HG03135 (cell line): ENCODE results near the gene TMEM11.
A peak's percentile ranks its signal among the peaks of the same experiment; 100 is the strongest.
"Not testable (repeated sequence)": the region's sequence is repeated elsewhere in the genome, so short reads cannot be mapped to it uniquely, and the experiment has no call there.

Experiments
- ATAC-seq: cut with Tn5 transposase; IDR thresholded peaks from one replicate; pipeline ENCODE4 v1.9.1; 2021; ENCODE audit warnings: mild to moderate bottlenecking, moderate library complexity; ENCODE audit not compliant: unreplicated experiment

The TMEM11 gene

DNA sequence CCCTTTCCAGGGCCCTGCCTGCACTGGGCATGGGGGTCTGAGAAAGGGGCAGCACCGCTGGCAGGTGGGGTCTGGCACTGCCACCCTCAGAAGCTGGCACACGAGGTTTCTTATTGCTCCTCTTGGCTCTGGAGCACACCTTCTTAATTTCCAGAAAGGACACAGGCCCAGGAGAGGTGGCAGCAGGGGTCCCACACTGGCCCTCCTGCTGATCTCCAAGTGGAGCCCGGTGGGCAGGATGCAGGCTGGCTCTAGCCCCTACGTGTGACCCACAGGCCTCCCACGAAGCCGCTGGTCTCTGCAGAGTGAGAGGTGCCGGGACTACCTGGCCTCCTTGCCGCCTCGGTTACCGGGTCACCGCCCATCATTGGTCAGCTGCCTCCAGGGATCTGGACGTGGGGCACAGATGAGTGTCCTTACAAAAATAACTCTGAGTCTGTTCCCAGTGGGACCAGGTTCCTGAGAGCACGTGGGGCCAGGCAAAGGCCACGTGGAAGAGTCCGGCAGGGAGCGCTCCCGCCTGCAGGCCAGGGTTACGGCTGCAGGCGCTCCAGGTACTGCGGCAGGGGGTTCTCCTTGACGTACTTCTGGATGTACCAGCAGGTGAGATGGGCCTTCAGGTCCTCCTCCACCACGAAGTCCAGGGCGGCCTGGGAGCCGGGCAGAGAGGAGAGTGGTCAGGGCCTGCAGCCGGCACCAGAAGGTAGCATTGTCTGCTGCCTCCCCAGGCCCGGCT is 29.0 kb upstream of the TMEM11 start:
- ATAC-seq: no peak

DNA sequence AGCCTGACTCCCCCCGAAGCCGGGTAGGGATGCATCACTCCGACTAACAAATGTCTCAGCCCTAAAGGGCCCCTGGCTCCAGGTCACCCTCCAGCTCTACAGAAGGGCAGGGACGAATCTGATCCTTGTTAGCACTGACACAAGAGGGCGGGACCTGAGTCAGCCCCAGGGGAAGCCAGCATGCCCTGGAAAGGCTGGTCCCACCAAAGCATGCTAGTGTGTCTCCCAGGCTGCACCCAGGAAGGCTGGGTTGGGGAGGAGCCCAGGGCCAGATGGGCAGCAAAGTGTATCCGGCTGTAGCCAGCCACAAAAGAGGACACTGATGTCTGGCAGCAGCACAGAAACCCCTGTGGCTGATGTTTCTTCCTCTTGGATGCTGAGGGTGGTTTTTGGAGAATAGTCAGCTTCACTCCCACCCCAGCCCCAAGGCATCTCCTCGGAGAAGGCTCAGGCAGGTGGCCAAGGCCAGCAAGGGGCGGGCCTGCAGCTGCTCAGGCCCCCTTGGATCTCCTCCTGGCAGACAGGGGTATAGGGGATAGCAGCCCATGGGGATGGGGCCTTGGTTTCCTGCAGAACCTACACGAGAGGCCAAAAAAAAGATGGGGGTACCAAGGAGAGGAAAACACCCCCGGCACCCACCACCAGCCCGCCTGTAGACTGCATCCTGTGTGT is 28.2 kb upstream of the TMEM11 start:
- ATAC-seq: no peak

DNA sequence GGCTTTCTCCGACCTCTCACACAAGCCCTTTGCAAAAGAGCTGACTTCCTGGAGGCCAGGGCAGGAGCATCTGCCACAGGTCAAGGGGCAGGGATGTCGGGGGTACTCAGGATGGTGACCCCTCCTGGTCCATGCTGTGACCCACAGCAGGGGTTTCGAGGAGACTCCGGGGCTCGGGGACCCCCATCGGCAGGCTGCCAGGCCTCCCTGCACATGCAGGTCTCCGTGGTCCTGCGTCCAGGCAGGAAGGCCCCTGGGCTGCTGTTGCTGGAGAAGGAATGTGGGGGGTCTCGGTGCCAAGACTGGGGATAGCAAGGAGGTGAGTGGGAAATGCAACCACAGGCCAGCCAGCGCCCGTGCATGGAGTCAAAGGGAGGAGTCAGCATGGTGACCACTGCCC is 27.6 kb upstream of the TMEM11 start:
- ATAC-seq: no peak

DNA sequence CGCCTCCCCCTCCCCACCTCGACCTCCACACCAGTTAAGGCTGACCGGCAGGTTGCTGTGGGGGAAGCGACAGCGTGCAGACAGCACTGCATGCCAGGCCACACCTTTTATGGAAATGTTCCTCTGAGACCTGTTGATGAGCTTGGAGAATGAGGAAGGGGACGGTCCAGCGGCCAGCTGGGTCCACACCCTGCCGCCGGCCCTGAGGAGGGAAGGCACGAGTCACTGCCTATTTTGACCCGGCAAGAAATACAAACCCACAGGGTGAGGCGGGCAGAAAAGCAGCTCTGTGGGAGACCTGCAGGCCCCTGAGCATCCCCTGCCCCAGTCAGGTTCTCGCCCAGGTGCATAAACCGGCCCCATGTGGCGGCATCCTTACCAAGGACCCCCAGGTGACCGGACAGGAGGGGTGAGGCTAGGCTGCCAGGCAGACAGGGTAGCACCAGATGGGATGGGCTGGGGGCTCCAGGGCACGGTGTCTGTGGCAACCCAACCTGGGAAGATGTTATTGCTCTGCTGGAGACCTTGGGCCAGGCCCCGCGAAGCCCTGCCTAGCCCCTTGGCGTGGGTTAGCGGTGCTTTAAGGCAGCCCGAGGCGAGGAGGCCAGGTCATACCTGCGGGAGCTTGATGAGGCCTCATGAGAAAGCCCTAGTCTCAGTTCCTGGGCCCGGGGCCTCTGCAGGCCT is 26.6 kb upstream of the TMEM11 start:
- ATAC-seq: no peak

DNA sequence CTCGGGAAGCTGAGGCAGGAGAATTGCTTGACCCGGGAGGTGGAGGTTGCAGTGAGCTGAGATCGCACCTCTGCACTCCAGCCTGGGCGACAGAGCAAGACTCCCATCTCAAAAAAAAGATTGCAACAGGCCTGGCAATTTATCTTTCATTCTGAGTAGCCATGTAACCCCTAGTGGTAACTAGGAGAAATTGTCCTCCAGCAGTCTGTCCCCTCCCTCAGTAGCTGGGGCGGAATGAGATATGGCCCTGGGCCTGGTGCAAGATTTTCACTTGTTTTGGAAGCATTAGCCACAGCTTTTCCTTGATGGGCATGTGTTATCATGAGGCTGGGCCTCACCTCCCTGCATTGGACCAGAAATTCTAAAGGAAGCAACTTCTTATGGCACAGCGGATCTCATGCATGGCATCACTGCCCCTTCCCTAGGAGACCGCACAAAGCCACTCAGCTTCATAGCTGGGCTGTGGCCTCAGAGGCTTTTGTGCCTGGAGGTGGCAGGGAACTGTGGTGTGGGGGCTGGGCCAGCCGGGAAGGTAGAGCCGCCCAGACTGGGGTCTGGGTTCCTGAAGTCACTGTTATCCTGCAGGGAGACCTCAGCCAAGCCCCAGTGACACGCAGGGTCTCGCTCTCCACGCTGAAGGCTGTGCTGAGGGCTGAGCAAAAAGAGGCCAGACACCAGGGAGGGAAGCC is 25.9 kb upstream of the TMEM11 start:
- ATAC-seq: no peak

DNA sequence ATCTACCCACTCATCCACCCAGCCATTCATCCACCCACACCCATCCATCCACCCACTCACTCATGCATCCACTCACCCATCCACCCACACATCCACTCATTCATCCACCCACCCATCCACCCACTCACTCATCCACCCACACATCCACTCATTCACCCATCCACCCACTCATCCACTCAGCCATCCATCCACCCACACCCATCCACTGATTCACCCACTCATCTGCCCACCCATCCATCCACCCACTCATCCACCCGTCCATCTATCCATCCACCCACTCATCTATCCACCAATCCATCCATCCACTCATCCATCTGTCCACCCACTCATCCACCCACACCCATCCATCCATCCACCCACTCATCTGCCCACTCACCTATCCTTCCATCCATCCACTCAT is 22.0 kb upstream of the TMEM11 start:
- no peak for ATAC-seq

DNA sequence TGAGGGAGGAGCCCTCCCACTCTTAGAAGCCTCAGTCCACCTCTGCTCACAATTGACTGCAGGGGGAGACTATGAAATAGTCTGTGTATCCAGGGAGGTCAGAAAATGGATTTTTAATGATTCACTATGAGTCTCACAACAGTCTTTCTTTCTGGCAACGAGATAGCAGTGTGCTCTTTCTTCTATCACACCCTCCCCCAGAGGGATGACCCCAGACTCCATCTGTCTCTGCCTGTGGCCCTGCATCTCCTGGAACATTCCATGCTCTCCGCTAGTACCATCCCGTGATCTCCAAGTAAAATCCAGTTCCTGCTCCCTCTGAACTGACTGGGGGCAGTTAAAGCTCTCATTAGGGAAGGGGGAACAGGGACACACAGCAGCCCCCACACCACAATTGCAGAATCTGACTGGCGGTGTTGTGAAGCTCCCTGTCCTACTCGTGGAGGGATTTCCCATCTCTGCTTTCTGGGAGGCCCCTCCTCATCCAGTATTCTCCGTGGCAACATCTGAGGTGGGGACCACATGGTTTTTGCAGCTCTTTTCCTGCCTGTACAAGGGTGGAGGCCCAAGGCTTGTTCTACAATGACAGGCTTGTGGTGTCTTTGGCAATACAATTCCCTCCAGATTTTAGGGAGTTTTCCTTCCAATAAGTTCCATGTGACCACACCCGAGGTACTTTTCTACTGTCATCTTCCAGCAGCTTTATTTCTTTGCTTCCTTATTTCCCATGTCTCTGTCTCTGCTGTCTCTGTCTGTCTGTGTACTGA is 19.8 kb upstream of the TMEM11 start:
- no peak for ATAC-seq

DNA sequence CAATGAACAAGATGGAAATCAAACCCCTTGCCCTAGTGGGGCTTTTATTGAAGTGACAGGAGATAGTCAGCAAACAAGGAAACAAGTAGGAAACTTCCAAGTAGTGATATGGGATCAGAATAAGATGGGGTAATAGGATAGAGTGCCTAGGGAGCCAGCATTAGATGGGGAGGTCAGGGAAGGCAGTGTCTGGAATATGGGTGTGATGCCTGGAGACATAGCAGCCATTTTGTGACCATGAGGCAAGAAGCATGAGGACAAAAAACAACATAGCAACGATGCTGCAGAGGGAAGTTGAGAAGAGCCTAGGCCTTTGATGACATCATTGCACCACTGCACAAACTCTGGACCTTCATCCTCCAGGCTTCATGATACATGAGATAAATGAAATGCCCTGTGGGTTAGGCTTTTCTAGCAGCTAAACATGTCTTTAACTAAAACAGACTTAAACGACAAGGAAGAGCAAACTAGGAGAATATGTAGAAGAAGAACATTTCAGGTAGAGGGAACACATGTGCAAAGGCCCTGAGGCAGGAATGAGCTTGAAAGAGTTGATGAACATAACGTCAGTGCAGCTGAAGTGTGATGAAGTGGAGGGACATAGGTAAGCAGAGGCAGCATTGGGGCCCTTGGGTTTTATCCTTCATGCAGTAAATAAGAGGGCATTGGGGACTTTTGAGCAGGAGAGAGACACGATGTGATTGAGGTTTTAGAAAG is 18.2 kb upstream of the TMEM11 start:
- no peak for ATAC-seq

DNA sequence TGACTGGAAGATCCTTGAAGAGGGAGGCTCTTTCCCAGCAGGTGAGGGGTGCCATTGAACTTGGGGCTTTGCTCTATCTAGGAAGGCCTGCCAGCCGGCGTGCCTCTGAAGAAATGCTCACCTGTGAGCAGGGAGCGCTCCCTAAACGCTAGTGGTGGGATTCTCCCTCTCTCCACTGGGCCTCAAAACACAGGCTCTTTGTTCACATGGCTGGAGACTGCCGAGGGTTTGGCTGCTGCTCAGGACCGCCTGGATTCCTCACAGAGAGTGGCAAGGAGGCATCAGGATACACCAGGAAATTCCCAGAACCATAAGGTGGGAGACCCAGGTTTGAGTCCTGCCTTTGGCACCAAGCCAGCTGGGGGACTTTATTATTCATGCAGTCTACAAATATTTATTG is 17.6 kb upstream of the TMEM11 start:
- ATAC-seq: no peak

DNA sequence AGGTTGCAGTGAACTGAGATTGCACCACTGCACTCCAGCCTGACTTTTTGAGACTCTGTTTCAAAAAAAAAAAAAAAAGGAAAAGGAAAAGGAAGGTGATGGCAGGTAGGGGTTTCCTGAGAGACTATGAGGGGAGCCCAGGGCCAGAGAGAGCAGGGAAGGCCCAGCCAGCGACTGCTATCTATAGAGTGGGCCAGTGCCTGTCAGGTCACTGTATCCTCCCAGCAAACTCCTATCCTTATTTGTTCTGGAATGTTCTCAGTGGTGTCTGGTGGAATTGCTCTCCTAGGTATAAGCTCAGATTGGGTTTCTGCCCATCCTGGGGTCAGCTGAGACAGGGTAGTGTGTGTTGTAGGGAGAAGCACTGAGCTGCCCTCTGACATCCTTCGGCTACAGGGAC is 14.9 kb upstream of the TMEM11 start:
- ATAC-seq: no peak

DNA sequence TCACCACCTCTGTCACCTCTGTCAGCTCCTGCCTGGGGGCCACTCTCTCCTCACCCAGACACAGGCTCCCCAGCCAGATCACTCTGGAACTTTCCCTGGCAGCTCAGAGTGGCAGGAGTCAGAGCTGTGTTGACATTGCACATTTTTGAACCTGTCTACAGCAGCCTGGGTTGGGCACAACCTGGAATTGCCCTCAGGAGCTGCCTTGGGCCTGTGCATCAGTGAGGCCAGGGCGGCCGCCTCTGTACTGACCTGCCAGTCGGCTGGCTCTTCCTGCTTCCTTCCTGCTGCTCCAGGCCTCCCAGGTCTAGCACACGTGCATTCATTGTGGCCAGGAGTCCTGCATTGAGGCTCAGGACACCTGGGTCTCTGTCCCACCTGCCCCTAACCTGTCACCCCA is 14.2 kb upstream of the TMEM11 start:
- ATAC-seq: no peak

DNA sequence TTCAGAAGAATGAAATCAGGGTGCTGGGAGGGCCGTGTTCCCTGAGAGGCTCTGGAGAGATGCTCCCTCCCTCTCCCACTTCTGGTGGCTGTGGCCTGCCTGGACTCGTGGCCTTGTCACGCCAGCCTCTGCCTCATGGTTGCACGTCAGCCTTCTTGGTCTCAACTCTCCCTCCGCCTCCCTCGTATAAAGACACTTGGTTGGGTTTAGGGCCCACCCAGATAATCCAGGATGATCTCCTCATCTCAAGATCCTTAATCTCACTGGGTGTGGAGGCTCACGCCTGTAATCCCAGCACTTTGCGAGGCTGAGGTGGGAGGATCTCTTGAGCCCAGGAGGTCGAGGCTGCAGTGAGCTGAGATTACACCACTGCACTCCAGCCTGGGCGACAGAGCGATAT is 13.3 kb upstream of the TMEM11 start:
- not testable (repeated sequence) for ATAC-seq

DNA sequence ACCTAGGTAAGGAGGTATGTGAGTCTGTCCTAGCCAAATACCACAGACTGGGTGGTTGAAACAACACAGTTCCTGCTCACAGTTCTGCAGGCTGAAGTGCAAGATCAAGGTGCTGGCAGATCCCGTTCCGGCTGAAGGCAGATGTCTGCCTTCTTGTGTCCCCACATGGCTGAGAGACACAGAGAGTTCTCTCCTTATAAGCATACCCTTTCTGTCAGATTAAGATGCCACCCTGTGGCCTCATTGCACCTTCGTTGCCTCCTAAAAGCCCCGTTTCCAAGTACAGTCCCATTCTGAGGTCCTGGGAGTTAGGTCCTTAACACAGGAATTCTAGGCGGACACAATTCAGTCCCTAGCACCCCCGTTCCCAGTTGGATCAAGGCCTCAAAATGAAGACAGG is 9.1 kb upstream of the TMEM11 start:
- no peak for ATAC-seq

DNA sequence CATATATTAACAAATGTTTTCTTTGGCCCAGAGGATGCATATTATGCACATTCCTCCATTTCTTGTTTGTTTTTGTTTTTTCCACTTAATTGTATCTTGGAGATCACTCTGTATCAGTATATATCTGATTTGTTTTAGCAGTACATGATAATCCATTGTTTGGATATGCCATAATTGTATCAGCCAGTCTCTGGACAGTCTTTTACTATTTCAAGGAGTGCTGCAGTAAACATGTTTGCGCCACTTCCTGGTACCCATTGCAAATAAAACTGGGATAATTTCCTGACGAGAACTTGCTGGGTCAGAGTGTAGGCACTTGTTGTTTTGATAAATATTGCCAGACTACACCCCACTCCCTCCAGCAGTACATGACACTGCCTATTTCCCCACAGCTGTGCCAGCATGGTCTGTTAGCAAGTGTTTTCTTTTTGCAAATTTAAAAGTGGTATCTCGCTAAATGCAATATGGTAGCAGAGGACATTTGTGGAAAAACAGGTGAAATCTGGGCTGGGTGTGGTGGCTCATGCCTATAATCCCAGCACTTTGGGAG is 4.9 kb upstream of the TMEM11 start:
- ATAC-seq: no peak

DNA sequence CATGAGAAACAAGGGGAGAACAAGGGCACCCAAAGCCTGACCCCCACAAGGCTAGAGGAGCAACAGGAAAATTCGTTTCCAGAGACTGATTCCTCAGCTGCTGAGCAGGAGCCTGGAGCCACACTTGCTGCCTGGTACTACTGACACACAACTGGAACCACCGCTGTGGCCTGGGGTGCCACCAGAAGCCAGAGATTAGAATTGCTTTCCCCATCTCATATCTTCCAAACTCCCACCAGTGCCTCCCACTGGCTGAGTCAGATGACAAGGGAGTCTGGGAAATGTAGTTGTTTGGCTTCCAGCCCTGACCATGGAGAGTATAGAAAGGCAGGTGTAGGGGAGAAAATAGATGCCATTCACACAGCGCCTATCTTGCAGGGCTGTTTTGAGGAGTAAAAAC is 4.1 kb upstream of the TMEM11 start:
- ATAC-seq: no peak

DNA sequence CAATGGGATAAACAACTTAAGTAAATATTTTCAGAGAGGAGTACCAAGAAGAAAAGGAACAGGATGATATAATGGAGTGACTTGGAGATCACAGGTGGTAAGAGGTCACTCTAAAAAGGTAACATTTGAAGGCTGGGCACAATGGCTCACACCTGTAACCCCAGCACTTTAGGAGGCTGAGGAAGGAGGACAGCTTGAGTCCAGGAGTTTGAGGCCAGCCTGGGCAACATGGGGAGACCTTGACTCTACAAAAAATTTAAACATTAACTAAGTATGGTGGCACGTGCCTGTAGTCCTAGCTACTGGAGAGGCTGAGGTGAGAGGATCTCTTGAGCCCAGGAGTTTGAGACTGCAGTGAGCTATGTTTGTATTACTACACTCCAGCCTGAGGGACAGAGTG is 3.4 kb upstream of the TMEM11 start:
- ATAC-seq: no peak

DNA sequence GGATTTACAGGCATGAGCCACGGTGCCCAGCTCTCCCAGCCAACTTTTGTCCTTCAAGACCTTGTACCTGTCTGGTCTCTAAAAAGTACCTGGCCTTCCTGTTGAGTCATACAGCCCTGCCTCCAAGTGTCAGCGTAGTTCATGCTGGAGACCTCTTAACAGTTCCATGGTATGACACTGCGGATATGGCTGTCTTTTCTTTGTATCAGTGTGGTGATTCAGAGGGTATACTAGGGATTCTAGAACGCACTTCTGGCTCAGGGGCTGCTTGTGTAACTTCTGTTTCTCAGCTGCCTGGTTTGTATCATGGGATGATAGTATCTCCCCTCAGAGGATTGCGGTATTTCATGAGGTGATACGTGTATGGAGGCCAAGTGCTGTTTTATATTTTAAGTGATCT is 2.0 kb upstream of the TMEM11 start:
- ATAC-seq: no peak

DNA sequence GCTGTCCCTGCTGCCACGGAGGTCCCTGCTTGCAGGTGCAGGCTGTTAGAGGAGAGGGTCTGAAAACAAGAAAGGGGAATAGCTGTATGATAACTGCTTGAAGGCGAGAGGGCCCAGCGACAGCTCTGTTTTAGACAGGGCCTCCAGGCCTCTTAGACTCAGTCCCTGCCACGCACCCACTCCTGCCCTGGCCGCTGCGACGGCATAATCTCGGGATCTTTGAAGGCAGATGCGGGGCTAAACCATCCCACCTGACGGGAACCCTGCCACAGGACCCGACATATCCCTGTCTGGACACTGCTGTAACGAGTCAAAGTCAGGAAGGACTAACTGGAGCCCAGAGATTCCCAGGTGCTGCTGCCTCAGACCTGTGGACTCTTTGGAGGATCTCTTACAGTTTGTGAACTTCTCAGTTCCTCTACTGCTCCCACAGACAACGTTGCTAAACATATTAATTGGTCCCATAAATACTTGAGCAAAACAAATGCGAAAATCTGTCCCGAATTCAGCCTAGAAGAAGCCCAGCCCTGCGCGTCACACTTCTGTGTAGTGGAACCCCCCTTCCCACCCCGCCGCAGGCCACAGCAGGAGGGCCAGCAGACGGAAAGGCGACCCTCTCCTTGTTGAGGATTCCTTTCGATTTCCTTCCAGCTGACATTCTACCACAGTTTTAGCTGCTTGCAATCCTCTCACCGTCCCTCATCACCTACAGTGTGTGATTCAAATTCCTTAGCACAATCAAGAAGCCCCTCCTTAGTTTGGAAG is 998 bp upstream of the TMEM11 start:
- ATAC-seq: peak; percentile 21

DNA sequence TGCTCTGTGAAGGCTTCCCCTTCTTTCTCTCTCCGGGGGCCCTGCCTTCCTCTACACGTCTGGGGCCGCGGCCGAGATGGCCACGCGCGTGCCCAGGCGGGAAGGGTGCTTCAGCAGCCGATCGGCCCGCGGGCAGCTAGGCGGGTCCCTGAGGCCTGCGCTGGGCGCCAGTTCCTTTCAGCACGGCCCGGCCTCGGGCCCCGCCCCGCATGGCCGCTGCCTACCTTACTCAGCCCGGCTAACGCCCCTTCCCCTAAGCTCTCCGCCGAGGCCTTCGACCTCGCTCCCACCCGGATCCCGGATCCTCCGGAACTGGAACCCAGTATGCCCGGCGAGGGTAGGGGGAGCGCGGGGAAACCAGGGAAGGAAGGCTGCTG is 335 bp downstream of the TMEM11 start:
- ATAC-seq: peak; percentile 18
